Brain microvascular endothelial cell (primary cell): ENCODE results near the gene GINS1.

ENCODE experiments used
- DNase-seq: peaks from one replicate; pipeline ENCODE4 v3.0.0-alpha.2; 2020
- H3K27ac ChIP-seq: fragments of 250-450 bp; sonication (Bioruptor Pico); 2 replicates; pipeline ENCODE4 v1.5.1; 2020; ENCODE audit warnings: mild to moderate bottlenecking, moderate library complexity
- H3K27me3 ChIP-seq: fragments of 250-450 bp; sonication (Bioruptor Pico); replicated peaks from 2 replicates; pipeline ENCODE4 v1.5.1; 2020; ENCODE audit warnings: mild to moderate bottlenecking
- H3K36me3 ChIP-seq: fragments of 250-450 bp; sonication (Bioruptor Pico); replicated peaks from 2 replicates; pipeline ENCODE4 v1.5.1; 2020; ENCODE audit warnings: mild to moderate bottlenecking
- H3K4me3 ChIP-seq: 2 replicates; pipeline ENCODE4 v1.5.1; 2011; ENCODE audit warnings: low read depth, mild to moderate bottlenecking, control low read depth, low read length, moderate library complexity
- CTCF ChIP-seq: IDR thresholded peaks from 2 replicates; pipeline ENCODE4 v1.5.1; 2011; ENCODE audit warnings: low read depth, mild to moderate bottlenecking, moderate library complexity, low read length, control low read depth, inconsistent platforms; ENCODE audit errors: missing control alignments
- in situ Hi-C: cut with HindIII; loops from 2 replicates; pipeline ENCODE4 v1.10.0; 2017; ENCODE audit warnings: low sequenced_read_pairs, low pct_ligation_motif_present

Gene GINS1

GRCh38 chr20:25489221-25489871 lies 81.9 kb downstream of the GINS1 start:
- H3K27me3 ChIP-seq: no peaks in the 10 kb centered on the region
- no peak for DNase-seq
- H3K27ac ChIP-seq: no peak overlapping the region
- H3K4me3 ChIP-seq: no peak overlapping the region
- H3K36me3 ChIP-seq: no peaks in the 10 kb centered on the region
- in situ Hi-C loops: no loop called here
- TF ChIP-seq CTCF: no peak

GRCh38 chr20:25490656-25491445 lies 83.4 kb downstream of the GINS1 start:
- TF ChIP-seq CTCF: no peak
- Histone ChIP-seq H3K27me3 (no peaks in the 10 kb centered on the region), H3K4me3 (no peak overlapping the region), H3K27ac (no peak overlapping the region), H3K36me3 (no peaks in the 10 kb centered on the region)
- DNase-seq: no peak
- in situ Hi-C loops: no loop called here

GRCh38 chr20:25491446-25492038 lies 84.1 kb downstream of the GINS1 start:
- DNase-seq: no peak
- no peaks in the 10 kb centered on the region for H3K36me3 ChIP-seq
- no peaks in the 10 kb centered on the region for H3K27me3 ChIP-seq
- in situ Hi-C loops: no loop called here
- no peak overlapping the region for H3K27ac ChIP-seq
- no peak overlapping the region for H3K4me3 ChIP-seq
- no peak for TF ChIP-seq CTCF

GRCh38 chr20:25493137-25493536 lies 85.7 kb downstream of the GINS1 start:
- DNase-seq: no peak
- H3K36me3 ChIP-seq: no peaks in the 10 kb centered on the region
- H3K4me3 ChIP-seq: no peak overlapping the region
- in situ Hi-C loops: no loop called here
- H3K27ac ChIP-seq: no peak overlapping the region
- H3K27me3 ChIP-seq: no peaks in the 10 kb centered on the region
- no peak for TF ChIP-seq CTCF

- DNase-seq: no peak
- H3K4me3 ChIP-seq: no peak overlapping the region
- H3K27ac ChIP-seq: no peak overlapping the region
- no peaks in the 10 kb centered on the region for H3K36me3 ChIP-seq
- TF ChIP-seq CTCF: no peak
- in situ Hi-C loops: no loop called here
- no peaks in the 10 kb centered on the region for H3K27me3 ChIP-seq
Measured at GRCh38 chr20:25493748-25494505, 86.5 kb downstream of the GINS1 start.
